Measurements from ENCODE around the gene FOXC1. TPM values are rescaled to one million over a fixed set of nuclear protein-coding genes. Genes with fewer than 3 reads are reported as not detected.

The FOXC1 gene
- total and polyA plus RNA-seq, 9 of the 15 experiments (the other 6 are each of a cell fraction or from before 2014, with no cell fraction given): not detected

GRCh38 chr6:1623769-1624057 lies 14.0 kb downstream of the FOXC1 start:
- H3K27ac ChIP-seq (ENCODE audit: extremely low read depth, low read depth, low read length): no peak overlapping the region
- H3K79me2 ChIP-seq (ENCODE audit: control insufficient read depth, insufficient read depth, low read length): no peaks in the 10 kb centered on the region
- no peak overlapping the region for H3K4me3 ChIP-seq
- H4K20me1 ChIP-seq (replicated peaks; ENCODE audit: control insufficient read depth, insufficient read depth, low read length): no peaks in the 10 kb centered on the region
- H3K4me1 ChIP-seq (replicated peaks in 1 of 2; ENCODE audit: control insufficient read depth in 2 of 2, insufficient read depth in 2 of 2, low read length in 2 of 2): peaks cover 0 to 4% of the 10 kb centered on the region in 2 experiments; a peak in 1 of 5 replicates
- CTCF ChIA-PET (ENCODE audit: low intra/inter-chr PET ratio): no interaction called here
- TF ChIP-seq ZNF75A (CRISPR knock-in tag; IDR thresholded peaks at IDR 0.05) (no peak), ASH1L (IDR thresholded peaks at IDR 0.05; ENCODE audit: borderline replicate concordance, low read depth, partially characterized antibody) (no peak), ZNF224 (CRISPR knock-in tag; IDR thresholded peaks at IDR 0.05) (no peak), PURB (CRISPR knock-in tag; IDR thresholded peaks at IDR 0.05; ENCODE audit: low read depth) (no peak), XRCC4 (IDR thresholded peaks at IDR 0.05; ENCODE audit: extremely low read depth, insufficient read depth, insufficient read length) (no peak), ARID3B (CRISPR knock-in tag; IDR thresholded peaks at IDR 0.05; ENCODE audit: borderline replicate concordance) (no peak), ZNF407 (IDR thresholded peaks at IDR 0.05; ENCODE audit: low read depth) (no peak), SREBF1 (IDR thresholded peaks at IDR 0.05; ENCODE audit: borderline replicate concordance, low read depth, low read length) (no peak)
- H3K9ac ChIP-seq (ENCODE audit: insufficient read depth in 1 of 2, low read depth in 2 of 2, low read length in 2 of 2): no peak overlapping the region
- no peak overlapping the region for H2AFZ ChIP-seq (ENCODE audit: low read depth, low read length)
- no peak for DNase-seq (ENCODE audit: extremely low read depth in 1 of 4, low spot score in 3 of 4)
- peaks cover 37 to 68% of the 10 kb centered on the region in 2 experiments for H3K27me3 ChIP-seq (ENCODE audit: control insufficient read depth in 2 of 2, insufficient read depth in 2 of 2, low read length in 2 of 2)
- no peak overlapping the region for H3K4me2 ChIP-seq (ENCODE audit: insufficient read depth, low read length)
- no peaks in the 10 kb centered on the region for H3K9me3 ChIP-seq (replicated peaks; ENCODE audit: control insufficient read depth, insufficient read depth, low read depth, low read length)
- intact Hi-C loops (cut with micrococcal nuclease): no loop called here
- H3K9me1 ChIP-seq (ENCODE audit: control insufficient read depth, insufficient read depth, low read length): no peaks in the 10 kb centered on the region
- no peak for FAIRE-seq
- H3K36me3 ChIP-seq (ENCODE audit: control insufficient read depth, insufficient read depth, low read length): no peaks in the 10 kb centered on the region
- BruUV-seq (replicated peaks): no TSS peak
- POLR2A ChIA-PET: no interaction called here
- WGBS (ENCODE audit: insufficient coverage, low coverage, missing lambda C conversion rate): 34% methylated on average over 12 of the region's 12 CpGs
- no peak for ATAC-seq
- in situ Hi-C loops (cut with MboI): no loop called here

All from K562 (cell line).